ENCODE data around the gene WDR37.
A peak's percentile ranks its signal among the peaks of the same experiment; 100 is the strongest.

DNA sequence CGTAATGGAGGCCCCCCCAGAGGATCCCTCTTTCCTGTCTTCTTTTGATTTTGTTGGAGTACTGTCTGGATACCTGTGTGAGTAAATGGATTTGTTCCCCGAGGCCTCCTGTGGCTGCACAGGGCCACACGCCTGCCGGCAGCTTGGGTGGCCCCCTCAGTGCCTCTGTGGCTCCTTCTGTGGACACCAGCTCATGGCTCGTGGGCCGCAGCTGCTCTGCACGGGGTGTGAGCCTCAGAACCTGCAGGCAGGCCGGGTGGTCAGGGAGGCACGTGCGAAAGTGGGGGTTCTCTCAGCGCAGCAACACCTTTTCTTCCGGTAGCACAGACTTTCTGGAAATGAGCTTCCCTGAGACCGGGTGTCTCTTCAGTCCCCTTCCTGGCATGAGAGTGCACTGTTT, 70.3 kb downstream of the WDR37 start:
- TF ChIP-seq POLR2A (IDR thresholded peaks at IDR 0.05) = no peak
- TF ChIP-seq, protein P1, sequence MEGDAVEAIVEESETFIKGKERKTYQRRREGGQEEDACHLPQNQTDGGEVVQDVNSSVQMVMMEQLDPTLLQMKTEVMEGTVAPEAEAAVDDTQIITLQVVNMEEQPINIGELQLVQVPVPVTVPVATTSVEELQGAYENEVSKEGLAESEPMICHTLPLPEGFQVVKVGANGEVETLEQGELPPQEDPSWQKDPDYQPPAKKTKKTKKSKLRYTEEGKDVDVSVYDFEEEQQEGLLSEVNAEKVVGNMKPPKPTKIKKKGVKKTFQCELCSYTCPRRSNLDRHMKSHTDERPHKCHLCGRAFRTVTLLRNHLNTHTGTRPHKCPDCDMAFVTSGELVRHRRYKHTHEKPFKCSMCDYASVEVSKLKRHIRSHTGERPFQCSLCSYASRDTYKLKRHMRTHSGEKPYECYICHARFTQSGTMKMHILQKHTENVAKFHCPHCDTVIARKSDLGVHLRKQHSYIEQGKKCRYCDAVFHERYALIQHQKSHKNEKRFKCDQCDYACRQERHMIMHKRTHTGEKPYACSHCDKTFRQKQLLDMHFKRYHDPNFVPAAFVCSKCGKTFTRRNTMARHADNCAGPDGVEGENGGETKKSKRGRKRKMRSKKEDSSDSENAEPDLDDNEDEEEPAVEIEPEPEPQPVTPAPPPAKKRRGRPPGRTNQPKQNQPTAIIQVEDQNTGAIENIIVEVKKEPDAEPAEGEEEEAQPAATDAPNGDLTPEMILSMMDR (IDR thresholded peaks at IDR 0.05 in 8 of 11, conservative IDR thresholded peaks at IDR 0.05 in 3 of 11) = no peak
- peak in 1 of 3 donors; percentile 37 for TF ChIP-seq POLR2AphosphoS5 (IDR thresholded peaks at IDR 0.05)
